22Rv1 (cell line): ENCODE measurements around the gene FAM81A.
A peak's percentile ranks its signal among the peaks of the same experiment; 100 is the strongest.

Source experiments
- H3K27ac ChIP-seq: fragments of 450-650 bp; 2 replicates; pipeline ENCODE4 v1.5.1; 2017
- CTCF ChIP-seq: fragments of 450-650 bp; IDR thresholded peaks from 2 replicates; pipeline ENCODE4 v1.5.1; 2017; ENCODE audit warnings: mild to moderate bottlenecking
- ZFX ChIP-seq: fragments of 450-650 bp; IDR thresholded peaks from 2 replicates; pipeline ENCODE4 v1.6.1; 2017; ENCODE audit warnings: antibody characterized with exemption, borderline replicate concordance

The FAM81A gene

DNA sequence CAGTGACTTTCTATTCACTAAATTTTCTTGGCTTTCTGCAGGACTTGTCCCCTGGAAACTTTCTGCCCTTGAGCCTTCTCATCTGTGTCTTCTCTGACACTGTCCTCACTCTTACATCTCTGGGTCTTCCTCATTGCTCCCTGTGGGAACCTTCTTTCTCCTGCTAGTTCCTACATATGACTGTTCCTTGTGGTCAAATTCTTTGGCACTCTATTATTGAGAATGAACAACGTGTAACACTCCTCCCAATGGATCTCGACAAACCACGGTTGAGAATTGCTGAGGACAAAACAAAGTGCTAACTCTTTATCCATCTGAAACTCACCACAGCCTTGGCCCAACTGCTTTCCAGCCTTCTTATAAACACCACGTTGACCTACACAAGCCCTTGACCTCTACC is 3.5 kb upstream of the FAM81A start:
- TF ChIP-seq ZFX: no peak
- TF ChIP-seq CTCF: no peak
- no peak overlapping the region for H3K27ac ChIP-seq

DNA sequence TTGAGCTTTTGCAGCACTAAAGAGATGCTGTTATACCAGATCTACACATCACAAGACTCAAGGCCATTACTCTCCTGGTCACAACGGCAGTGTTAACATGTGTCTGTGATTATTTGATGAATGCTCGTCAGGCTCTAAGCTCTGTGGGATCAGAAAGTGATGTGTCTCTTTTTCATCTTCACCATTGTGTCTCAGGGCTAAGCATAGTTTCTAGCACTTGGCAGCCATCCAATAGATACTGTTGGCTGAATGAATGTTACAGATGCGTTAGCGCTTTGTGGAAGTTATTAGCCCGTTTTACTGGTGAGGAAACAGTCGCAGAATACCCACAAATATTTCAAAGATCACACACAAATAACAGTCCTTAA is 1.2 kb upstream of the FAM81A start:
- TF ChIP-seq CTCF (no peak), ZFX (no peak)
- no peak overlapping the region for H3K27ac ChIP-seq

GRCh38 chr15:59437142-59437816 is 707 bp upstream of the FAM81A start:
- TF ChIP-seq CTCF: no peak
- H3K27ac ChIP-seq: peak overlapping the region; percentile 54

- TF ChIP-seq CTCF: no peak
- TF ChIP-seq ZFX: no peak
- H3K27ac ChIP-seq: peak overlapping the region; percentile 54
Measured at GRCh38 chr15:59438625-59439290, 772 bp downstream of the FAM81A start.

DNA sequence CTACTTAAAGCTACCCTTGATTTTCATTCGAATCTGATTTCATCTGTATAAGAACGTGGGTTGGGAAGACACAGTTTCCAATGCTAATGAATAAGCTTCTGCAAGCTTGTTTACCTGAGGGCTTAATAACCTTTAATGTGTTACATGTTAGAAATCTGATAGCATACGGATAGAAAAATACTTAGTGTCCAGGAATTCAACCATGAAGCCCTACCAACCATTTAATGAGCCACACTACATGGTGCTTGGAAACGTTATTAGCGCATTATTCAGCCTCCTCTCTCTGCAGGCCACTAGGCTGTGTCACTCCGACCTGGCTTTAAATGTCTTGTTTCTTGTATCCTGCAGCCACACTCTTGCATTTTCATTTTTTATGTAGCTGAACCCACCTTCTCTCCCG is 1.6 kb downstream of the FAM81A start:
- no peak overlapping the region for H3K27ac ChIP-seq
- TF ChIP-seq CTCF (no peak), ZFX (no peak)

- H3K27ac ChIP-seq: no peak overlapping the region
- no peak for TF ChIP-seq CTCF
- no peak for TF ChIP-seq ZFX
Measured at GRCh38 chr15:59443341-59444072, 5.5 kb downstream of the FAM81A start.
